ENCODE results near the gene PERM1. TPM values are rescaled to one million over a fixed set of nuclear protein-coding genes. Genes with fewer than 3 reads are reported as not detected.

The PERM1 gene
- total RNA-seq, 1 donor from 2014 or later, result not detected

- Mint-ChIP-seq H3K27ac (ENCODE audit: unreplicated experiment) (no peak overlapping the region), H3K9me3 (ENCODE audit: unreplicated experiment) (no peaks in the 10 kb centered on the region), H3K4me3 (ENCODE audit: unreplicated experiment) (peak overlapping the region; percentile 69), H3K36me3 (ENCODE audit: unreplicated experiment) (no peaks in the 10 kb centered on the region), H3K4me1 (ENCODE audit: unreplicated experiment) (peaks cover 22% of the 10 kb centered on the region), H3K27me3 (ENCODE audit: unreplicated experiment) (peaks cover 7% of the 10 kb centered on the region)
- no peak for DNase-seq (ENCODE audit: extremely low spot score, unreplicated experiment)
- TF ChIP-seq, protein P1, sequence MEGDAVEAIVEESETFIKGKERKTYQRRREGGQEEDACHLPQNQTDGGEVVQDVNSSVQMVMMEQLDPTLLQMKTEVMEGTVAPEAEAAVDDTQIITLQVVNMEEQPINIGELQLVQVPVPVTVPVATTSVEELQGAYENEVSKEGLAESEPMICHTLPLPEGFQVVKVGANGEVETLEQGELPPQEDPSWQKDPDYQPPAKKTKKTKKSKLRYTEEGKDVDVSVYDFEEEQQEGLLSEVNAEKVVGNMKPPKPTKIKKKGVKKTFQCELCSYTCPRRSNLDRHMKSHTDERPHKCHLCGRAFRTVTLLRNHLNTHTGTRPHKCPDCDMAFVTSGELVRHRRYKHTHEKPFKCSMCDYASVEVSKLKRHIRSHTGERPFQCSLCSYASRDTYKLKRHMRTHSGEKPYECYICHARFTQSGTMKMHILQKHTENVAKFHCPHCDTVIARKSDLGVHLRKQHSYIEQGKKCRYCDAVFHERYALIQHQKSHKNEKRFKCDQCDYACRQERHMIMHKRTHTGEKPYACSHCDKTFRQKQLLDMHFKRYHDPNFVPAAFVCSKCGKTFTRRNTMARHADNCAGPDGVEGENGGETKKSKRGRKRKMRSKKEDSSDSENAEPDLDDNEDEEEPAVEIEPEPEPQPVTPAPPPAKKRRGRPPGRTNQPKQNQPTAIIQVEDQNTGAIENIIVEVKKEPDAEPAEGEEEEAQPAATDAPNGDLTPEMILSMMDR (IDR thresholded peaks at IDR 0.05), result peak; percentile 7
Measured at GRCh38 chr1:925561-926421, 56.1 kb downstream of the PERM1 start.

Other genes with a start within 250 kb of the PERM1 start
- 16.6 and 19.5 TPM in 2 replicates for gene SAMD11, start 58.2 kb downstream of the PERM1 start, total RNA-seq
- gene NOC2L, start 22.8 kb downstream of the PERM1 start, total RNA-seq, result 60.5 and 63.3 TPM in 2 replicates
- gene KLHL17, start 21.5 kb downstream of the PERM1 start, total RNA-seq, result 26.6 and 31.7 TPM in 2 replicates
- gene PLEKHN1, start 15.6 kb downstream of the PERM1 start, total RNA-seq, result 0.21 TPM in 2 replicates
- gene HES4, start 18.0 kb upstream of the PERM1 start, total RNA-seq, result 75.0 and 79.2 TPM in 2 replicates
- 29.3 and 30.6 TPM in 2 replicates for gene ISG15, start 31.4 kb upstream of the PERM1 start, total RNA-seq
- gene AGRN, start 38.0 kb upstream of the PERM1 start, total RNA-seq, result 175 and 191 TPM in 2 replicates
- not detected in 2 replicates for gene RNF223, start 92.2 kb upstream of the PERM1 start, total RNA-seq
- 16.9 and 17.9 TPM in 2 replicates for gene C1orf159, start 134.0 kb upstream of the PERM1 start, total RNA-seq
- not detected in 2 replicates for gene TTLL10, start 191.8 kb upstream of the PERM1 start, total RNA-seq
- not detected in 2 replicates for gene TNFRSF18, start 224.5 kb upstream of the PERM1 start, total RNA-seq
- 0.19 TPM in 1 of 2 replicates, not detected in the other for gene TNFRSF4, start 232.1 kb upstream of the PERM1 start, total RNA-seq
- gene SDF4, start 249.9 kb upstream of the PERM1 start, total RNA-seq, result 196 and 200 TPM in 2 replicates